Measurements from ENCODE around the gene SUPT3H.
"Not testable (repeated sequence)": the region's sequence is repeated elsewhere in the genome, so short reads cannot be mapped to it uniquely, and the experiment has no call there.

The SUPT3H gene

DNA sequence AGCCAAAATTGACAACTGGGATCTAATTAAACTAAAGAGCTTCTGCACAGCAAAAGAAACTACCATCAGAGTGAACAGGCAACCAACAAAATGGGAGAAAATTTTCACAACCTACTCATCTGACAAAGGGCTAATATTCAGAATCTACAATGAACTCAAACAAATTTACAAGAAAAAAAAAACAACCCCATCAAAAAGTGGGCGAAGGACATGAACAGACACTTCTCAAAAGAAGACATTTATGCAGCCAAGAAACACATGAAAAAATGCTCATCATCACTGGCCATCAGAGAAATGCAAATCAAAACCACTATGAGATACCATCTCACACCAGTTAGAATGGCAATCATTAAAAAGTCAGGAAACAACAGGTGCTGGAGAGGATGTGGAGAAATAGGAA lies 310.3 kb downstream of the SUPT3H start:
- DNase-seq (ENCODE audit: low read depth, low spot score) = not testable (repeated sequence)

DNA sequence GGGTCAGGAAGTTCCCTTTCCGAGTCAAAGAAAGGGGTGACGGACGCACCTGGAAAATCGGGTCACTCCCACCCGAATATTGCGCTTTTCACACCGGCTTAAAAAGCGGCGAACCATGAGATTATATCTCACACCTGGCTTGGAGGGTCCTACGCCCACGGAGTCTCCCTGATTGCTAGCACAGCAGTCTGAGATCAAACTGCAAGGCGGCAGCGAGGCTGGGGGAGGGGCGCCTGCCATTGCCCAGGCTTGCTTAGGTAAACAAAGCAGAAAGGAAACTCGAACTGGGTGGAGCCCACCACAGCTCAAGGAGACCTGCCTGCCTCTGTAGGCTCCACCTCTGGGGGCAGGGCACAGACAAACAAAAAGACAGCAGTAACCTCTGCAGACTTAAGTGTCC lies 315.1 kb downstream of the SUPT3H start:
- not testable (repeated sequence) for DNase-seq (ENCODE audit: low read depth, low spot score)

GRCh38 chr6:45057711-45058110 lies 320.0 kb downstream of the SUPT3H start:
- DNase-seq (ENCODE audit: low read depth, low spot score) = no peak

DNA sequence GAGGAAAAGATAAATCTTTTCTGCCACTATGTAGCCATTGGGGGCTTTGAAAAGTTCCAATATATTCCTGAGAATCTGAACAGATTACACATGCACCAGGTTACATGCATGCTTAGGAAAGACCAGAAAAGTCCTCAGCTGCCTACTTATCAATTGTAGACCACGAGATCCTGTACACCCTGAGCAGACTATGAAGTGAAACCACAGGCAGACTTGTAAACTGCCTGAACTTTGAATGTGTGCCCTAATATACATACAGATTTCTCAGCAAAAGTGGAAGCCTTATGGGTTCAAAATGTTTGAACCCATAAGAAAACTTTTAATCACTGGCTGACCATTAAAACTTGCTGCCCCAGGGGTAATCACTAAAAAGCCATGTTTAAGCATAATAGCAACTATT lies 323.1 kb downstream of the SUPT3H start:
- DNase-seq (ENCODE audit: low read depth, low spot score) = no peak

- no peak for DNase-seq (ENCODE audit: low read depth, low spot score)
These were observed 325.4 kb downstream of the SUPT3H start for GRCh38 chr6:45052325-45052724.

- DNase-seq (ENCODE audit: low read depth, low spot score) = no peak
These were observed 328.4 kb downstream of the SUPT3H start for GRCh38 chr6:45049188-45049843.

- no peak for DNase-seq (ENCODE audit: low read depth, low spot score)
These were observed 330.2 kb downstream of the SUPT3H start for GRCh38 chr6:45047573-45047972.

GRCh38 chr6:45045253-45045601 lies 332.5 kb downstream of the SUPT3H start:
- no peak for DNase-seq (ENCODE audit: low read depth, low spot score)

DNA sequence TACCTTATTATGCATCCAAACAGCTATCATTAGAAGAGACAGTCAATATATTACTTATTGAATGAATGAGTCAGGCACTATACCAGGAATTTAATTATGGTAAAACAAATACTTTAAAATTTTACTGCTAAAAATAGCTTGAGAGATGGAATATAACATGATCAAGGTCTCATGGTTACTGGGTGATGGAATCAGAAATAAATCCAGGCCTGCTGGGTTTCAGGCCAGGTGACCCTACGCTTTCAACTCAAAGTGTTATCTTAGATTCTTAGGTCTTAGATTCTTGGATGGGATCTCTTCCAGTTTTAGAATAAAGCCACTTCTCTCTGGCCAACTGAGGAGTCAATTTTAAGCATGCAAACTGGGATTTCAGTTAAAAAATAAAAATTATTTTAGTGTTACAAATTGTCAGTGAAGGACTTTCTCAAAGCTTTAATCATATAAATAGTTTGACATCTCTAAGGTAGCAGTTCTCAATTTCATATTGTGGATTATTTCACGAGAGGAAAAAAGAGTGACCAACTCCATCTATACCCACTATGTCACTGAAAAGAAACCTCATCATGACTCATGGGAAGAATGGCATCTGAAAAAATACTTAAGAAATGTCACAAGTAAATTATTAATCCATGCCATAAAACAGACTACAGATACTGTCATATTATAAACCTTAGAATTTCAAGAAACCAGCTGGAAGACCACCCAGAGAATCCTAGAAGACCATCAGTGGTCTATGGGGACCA lies 333.1 kb downstream of the SUPT3H start:
- DNase-seq (ENCODE audit: low read depth, low spot score) = no peak

- DNase-seq (ENCODE audit: low read depth, low spot score) = no peak
These were observed 333.6 kb downstream of the SUPT3H start for GRCh38 chr6:45044086-45044485.

DNA sequence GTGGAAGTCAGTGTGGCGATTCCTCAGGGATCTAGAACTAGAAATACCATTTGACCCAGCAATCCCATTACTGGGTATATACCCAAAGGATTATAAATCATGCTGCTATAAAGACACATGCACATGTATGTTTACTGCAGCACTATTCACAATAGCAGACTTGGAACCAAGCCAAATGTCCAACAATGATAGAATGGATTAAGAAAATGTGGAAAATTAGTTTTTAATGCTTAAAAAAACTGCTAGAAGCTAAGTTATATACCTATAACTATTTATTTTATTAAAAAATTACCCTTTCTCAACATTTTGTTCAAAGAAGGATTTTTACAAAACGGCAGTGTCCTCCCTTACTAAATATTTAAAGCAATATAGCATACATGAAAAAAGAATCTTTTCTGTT lies 335.1 kb downstream of the SUPT3H start:
- DNase-seq (ENCODE audit: low read depth, low spot score) = not testable (repeated sequence)

- no peak for DNase-seq (ENCODE audit: low read depth, low spot score)
These were observed 339.5 kb downstream of the SUPT3H start for GRCh38 chr6:45038226-45038625.

- no peak for DNase-seq (ENCODE audit: low read depth, low spot score)
These were observed 341.6 kb downstream of the SUPT3H start for GRCh38 chr6:45036103-45036502.

DNA sequence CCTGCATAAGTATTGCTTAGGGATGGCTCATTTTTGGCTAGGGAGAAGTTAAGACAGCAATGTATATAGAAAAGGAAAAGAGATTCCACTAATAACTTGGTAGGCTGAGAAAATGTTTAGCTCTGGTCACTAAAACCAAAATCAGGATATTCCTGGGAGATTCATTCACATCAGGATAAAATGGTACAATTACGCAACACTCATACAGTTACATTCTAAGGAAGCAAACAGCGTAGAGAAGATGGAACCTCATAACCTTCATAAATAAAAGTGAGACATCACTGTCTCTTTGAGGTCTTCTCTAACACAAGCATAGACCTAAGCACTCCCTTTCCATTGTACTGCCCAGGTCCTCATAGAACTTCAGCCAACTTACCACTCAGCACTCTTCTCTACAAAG lies 345.3 kb downstream of the SUPT3H start:
- DNase-seq (ENCODE audit: low read depth, low spot score) = no peak

GRCh38 chr6:45031601-45032000 lies 346.1 kb downstream of the SUPT3H start:
- DNase-seq (ENCODE audit: low read depth, low spot score) = no peak

GRCh38 chr6:45027126-45027525 lies 350.6 kb downstream of the SUPT3H start:
- no peak for DNase-seq (ENCODE audit: low read depth, low spot score)

GRCh38 chr6:45026003-45026516 lies 351.7 kb downstream of the SUPT3H start:
- no peak for DNase-seq (ENCODE audit: low read depth, low spot score)

- no peak for DNase-seq (ENCODE audit: low read depth, low spot score)
These were observed 353.1 kb downstream of the SUPT3H start for GRCh38 chr6:45024610-45025009.

DNA sequence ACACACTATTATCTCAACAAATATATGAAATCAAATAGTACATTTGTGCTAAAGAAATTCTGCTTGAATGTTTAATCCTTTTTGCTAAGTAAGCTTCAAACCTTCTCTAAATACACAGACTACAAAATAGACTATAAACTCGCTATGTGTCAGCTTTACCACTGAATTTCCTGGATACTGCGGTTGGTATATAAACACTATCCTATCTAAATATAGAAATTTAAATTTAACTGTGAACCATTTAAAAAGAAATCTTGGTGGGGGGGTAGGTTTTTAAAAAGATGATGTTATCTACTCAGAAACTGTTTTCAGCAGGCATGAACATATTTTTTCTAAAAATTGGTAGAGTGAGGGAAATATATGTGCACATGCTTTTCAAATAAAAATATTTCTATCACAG lies 356.1 kb downstream of the SUPT3H start:
- DNase-seq (ENCODE audit: low read depth, low spot score) = no peak

DNA sequence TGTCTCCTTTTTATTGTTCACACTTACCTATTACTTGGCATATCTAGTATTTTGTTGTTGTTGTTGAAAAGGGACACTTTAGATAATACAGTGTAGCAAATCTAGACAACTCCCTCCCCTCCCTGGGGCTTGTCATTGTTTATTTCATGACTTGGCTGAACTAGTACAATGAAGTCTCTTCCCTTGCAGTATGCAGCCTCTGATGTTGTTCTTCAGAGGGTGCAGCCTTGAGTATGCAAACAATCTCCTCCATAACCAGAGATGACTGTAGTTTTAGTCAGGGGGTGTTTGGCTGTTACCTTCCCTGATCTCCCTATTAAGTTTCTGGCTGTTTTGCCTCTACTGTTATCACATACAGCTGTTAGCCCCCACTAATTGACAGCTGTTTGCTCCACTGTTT lies 365.0 kb downstream of the SUPT3H start:
- no peak for DNase-seq (ENCODE audit: low read depth, low spot score)

GRCh38 chr6:45009576-45009975 lies 368.2 kb downstream of the SUPT3H start:
- no peak for DNase-seq (ENCODE audit: low read depth, low spot score)

DNA sequence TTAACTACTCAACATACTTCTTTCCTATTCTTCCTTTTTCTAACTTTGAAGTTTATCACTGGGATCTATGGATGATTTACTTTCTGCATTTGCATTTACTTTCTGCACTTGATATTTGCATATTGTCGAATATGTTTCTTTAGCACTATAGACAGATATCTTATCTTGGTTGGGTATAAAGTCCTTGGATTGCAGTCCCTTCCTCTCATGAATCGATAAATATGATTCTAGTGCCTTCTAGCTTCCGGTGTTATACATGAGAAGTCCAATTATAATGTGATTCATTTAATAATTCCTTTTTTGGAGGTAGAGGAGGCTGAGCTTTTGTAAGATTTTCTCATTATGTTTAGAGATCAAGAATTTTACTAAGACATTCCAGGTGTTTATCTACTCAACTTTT lies 370.8 kb downstream of the SUPT3H start:
- DNase-seq (ENCODE audit: low read depth, low spot score) = no peak

DNA sequence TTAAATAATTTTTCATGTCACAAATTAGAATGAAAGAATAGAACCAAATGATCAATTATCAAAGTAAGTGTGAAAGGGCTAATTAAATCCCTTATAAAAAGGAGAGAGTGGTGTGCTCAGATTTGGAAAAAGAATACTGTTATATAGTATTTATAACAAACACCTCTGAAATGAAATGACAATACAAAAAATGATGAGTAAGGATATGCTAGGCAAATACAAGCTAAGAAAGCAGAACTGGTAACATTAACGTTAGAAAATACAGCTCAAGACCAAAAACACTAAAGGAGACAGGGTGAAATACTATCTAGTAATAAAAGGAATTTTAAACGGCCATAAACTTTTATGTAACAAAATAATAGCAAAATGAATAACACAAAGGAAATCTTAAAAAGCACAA lies 373.8 kb downstream of the SUPT3H start:
- DNase-seq (ENCODE audit: low read depth, low spot score) = no peak

Data from brain pericyte (primary cell).